Vagina (tissue), 2 donors: ENCODE measurements around the gene ABCB4.

Experiments used
- CTCF ChIP-seq, 3 experiments: fragments of 450-650 bp in 2 of 3; fragments of 200-600 bp in 1 of 3; sonication (generic) in 1 of 3; IDR thresholded peaks; one replicate each; pipeline ENCODE4 v1.5.1; 2017 to 2019; ENCODE audit warnings: antibody characterized with exemption in 3 of 3, mild to moderate bottlenecking in 2 of 3, moderate library complexity in 2 of 3
- POLR2A ChIP-seq, 2 donors: fragments of 450-650 bp; IDR thresholded peaks; one replicate each; pipeline ENCODE4 v1.6.1; 2017; ENCODE audit warnings: antibody characterized with exemption in 2 of 2, mild to moderate bottlenecking in 2 of 2, moderate library complexity in 2 of 2
- POLR2AphosphoS5 ChIP-seq, 2 donors: sonication (generic); formaldehyde crosslinking; IDR thresholded peaks; one replicate each; pipeline ENCODE4 v1.9.0; 2017; ENCODE audit warnings: antibody characterized with exemption in 2 of 2, mild to moderate bottlenecking in 2 of 2, low read depth in 1 of 2; ENCODE audit not compliant: insufficient read depth in 1 of 2

GRCh38 chr7:87511510-87511909, 36.0 kb upstream of the ABCB4 start:
- TF ChIP-seq CTCF (IDR thresholded peaks at IDR 0.05) = no peak
- TF ChIP-seq POLR2A (IDR thresholded peaks at IDR 0.05) = no peak
- TF ChIP-seq POLR2AphosphoS5 (IDR thresholded peaks at IDR 0.05; ENCODE audit: insufficient read depth in 1 of 2, low read depth in 1 of 2) = no peak
